GM12864 (cell line): ENCODE measurements around the gene OR2H2.

Experiments used
- DNase-seq: peaks from one replicate; pipeline ENCODE4 v3.0.0-alpha.2; 2011; ENCODE audit warnings: low read depth
- H3K4me3 ChIP-seq: 2 replicates; pipeline ENCODE4 v1.5.1; 2011; ENCODE audit warnings: mild to moderate bottlenecking, low read depth, low read length, control low read depth
- CTCF ChIP-seq: IDR thresholded peaks from 2 replicates; pipeline ENCODE4 v1.5.1; 2011; ENCODE audit warnings: low read depth, mild to moderate bottlenecking, moderate library complexity, low read length, control low read depth, inconsistent platforms; ENCODE audit errors: missing control alignments

Gene OR2H2

GRCh38 chr6:29633534-29633905 is 48.6 kb downstream of the OR2H2 start:
- peak overlapping the region; percentile 57 for H3K4me3 ChIP-seq
- DNase-seq, result no peak
- no peak for TF ChIP-seq CTCF

GRCh38 chr6:29637247-29637646 is 52.3 kb downstream of the OR2H2 start:
- no peak for TF ChIP-seq CTCF
- H3K4me3 ChIP-seq, result no peak overlapping the region
- no peak for DNase-seq
